Liver (tissue), 9 donors: ENCODE measurements around the gene SARM1. TPM values are rescaled to one million over a fixed set of nuclear protein-coding genes. Genes with fewer than 3 reads are reported as not detected.
A peak's percentile ranks its signal among the peaks of the same experiment; 100 is the strongest.

Source experiments
- DNase-seq: peaks from one replicate; pipeline ENCODE4 v3.0.0-alpha.2; 2017; ENCODE audit warnings: low spot score
- H3K27ac ChIP-seq, 2 donors: one replicate each; pipeline ENCODE4 v1.7.0; 2013; ENCODE audit warnings: inconsistent platforms in 2 of 2, low read length in 2 of 2, control low read depth in 1 of 2, low read depth in 1 of 2, mild to moderate bottlenecking in 1 of 2
- H3K27me3 ChIP-seq, 4 donors: one replicate each; pipeline versions ENCODE4 v1.6.1 to v1.7.0; 2013; ENCODE audit warnings: low read length in 3 of 4, inconsistent platforms in 1 of 4, mild to moderate bottlenecking in 1 of 4, moderate library complexity in 1 of 4; ENCODE audit not compliant: control insufficient read depth in 4 of 4, insufficient read depth in 4 of 4
- H3K36me3 ChIP-seq, 4 donors: one replicate each; pipeline versions ENCODE4 v1.6.1 to v1.7.0; 2013; ENCODE audit warnings: low read length in 3 of 4, mild to moderate bottlenecking in 3 of 4, low read depth in 1 of 4, moderate library complexity in 1 of 4; ENCODE audit not compliant: control insufficient read depth in 4 of 4, insufficient read depth in 3 of 4
- H3K4me1 ChIP-seq, 4 donors: one replicate each; pipeline versions ENCODE4 v1.6.1 to v1.7.0; 2013; ENCODE audit warnings: low read length in 3 of 4, mild to moderate bottlenecking in 3 of 4, moderate library complexity in 1 of 4; ENCODE audit not compliant: control insufficient read depth in 4 of 4, insufficient read depth in 4 of 4
- H3K4me3 ChIP-seq, 3 donors: one replicate each; pipeline versions ENCODE4 v1.6.1 to v1.7.0; 2013; ENCODE audit warnings: low read length in 3 of 3, control low read depth in 1 of 3, low read depth in 1 of 3, mild to moderate bottlenecking in 1 of 3
- H3K9ac ChIP-seq, 2 donors: one replicate each; pipeline ENCODE4 v1.7.0; 2013; ENCODE audit warnings: low read length in 2 of 2, mild to moderate bottlenecking in 2 of 2, moderate library complexity in 2 of 2, control low read depth in 1 of 2, low read depth in 1 of 2
- H3K9me3 ChIP-seq, 4 donors: one replicate each; pipeline versions ENCODE4 v1.6.1 to v1.7.0; 2013; ENCODE audit warnings: low read length in 3 of 4; ENCODE audit not compliant: control insufficient read depth in 4 of 4
- EGR1 ChIP-seq, 2 donors: IDR thresholded peaks; 2 replicates each; pipeline ENCODE4 v1.6.1; 2016 to 2018; ENCODE audit warnings: antibody characterized with exemption in 2 of 2, low read depth in 2 of 2
- FOXA1 ChIP-seq: IDR thresholded peaks from 2 replicates; pipeline ENCODE4 v1.6.1; 2016; ENCODE audit warnings: antibody characterized with exemption
- FOXA2 ChIP-seq: IDR thresholded peaks from 2 replicates; pipeline ENCODE4 v1.6.1; 2016; ENCODE audit warnings: antibody characterized with exemption
- GABPA ChIP-seq, 2 donors: IDR thresholded peaks in 1 of 2; conservative IDR thresholded peaks in 1 of 2; 2 replicates each; pipeline ENCODE4 v1.6.1; 2016; ENCODE audit warnings: antibody characterized with exemption in 2 of 2, mild to moderate bottlenecking in 1 of 2, moderate library complexity in 1 of 2
- HNF4A ChIP-seq, 2 donors: conservative IDR thresholded peaks; 2 replicates each; pipeline ENCODE4 v1.6.1; 2016; ENCODE audit warnings: antibody characterized with exemption in 2 of 2, mild to moderate bottlenecking in 2 of 2
- HNF4G ChIP-seq: IDR thresholded peaks from 2 replicates; pipeline ENCODE4 v1.6.1; 2016; ENCODE audit warnings: antibody characterized with exemption
- JUND ChIP-seq, 2 donors: IDR thresholded peaks; 2 replicates each; pipeline ENCODE4 v1.6.1; 2016; ENCODE audit warnings: antibody characterized with exemption in 2 of 2
- MAX ChIP-seq: IDR thresholded peaks from 2 replicates; pipeline ENCODE4 v1.6.1; 2016; ENCODE audit warnings: antibody characterized with exemption
- NR2F2 ChIP-seq: IDR thresholded peaks from 2 replicates; pipeline ENCODE4 v1.6.1; 2016; ENCODE audit warnings: antibody characterized with exemption
- RAD21 ChIP-seq, 2 donors: IDR thresholded peaks; 2 replicates each; pipeline ENCODE4 v1.6.1; 2016; ENCODE audit warnings: antibody characterized with exemption in 2 of 2, mild to moderate bottlenecking in 2 of 2
- RXRA ChIP-seq, 2 donors: IDR thresholded peaks; 2 replicates each; pipeline ENCODE4 v1.6.1; 2017 to 2018; ENCODE audit warnings: antibody characterized with exemption in 2 of 2, mild to moderate bottlenecking in 1 of 2
- SP1 ChIP-seq: IDR thresholded peaks from 2 replicates; pipeline ENCODE4 v1.6.1; 2018; ENCODE audit warnings: antibody characterized with exemption, mild to moderate bottlenecking
- TAF1 ChIP-seq: conservative IDR thresholded peaks from 2 replicates; pipeline ENCODE4 v1.6.1; 2016; ENCODE audit warnings: antibody characterized with exemption, mild to moderate bottlenecking
- YY1 ChIP-seq: IDR thresholded peaks from 2 replicates; pipeline ENCODE4 v1.6.1; 2016; ENCODE audit warnings: antibody characterized with exemption, mild to moderate bottlenecking
- ZBTB33 ChIP-seq: IDR thresholded peaks from 2 replicates; pipeline ENCODE4 v1.6.1; 2016; ENCODE audit warnings: antibody characterized with exemption
- WGBS: extraction: QIAGEN DNeasy Blood & Tissue Kit; methylation state at CpG from one replicate; pipeline ENCODE4 v1.1.7; 2013; 5-methylcytosine and 5-hydroxymethylcytosine counted together
- polyA plus RNA-seq, 2 donors: library from polyadenylated mRNA; stranded (reverse) in 1 of 2; unstranded in 1 of 2; fragments of 200-250 nt in 1 of 2; fragments of >200 nt in 1 of 2; fragmentation: Nextera tagmentation in 1 of 2; extraction: Ambion mirVana in 1 of 2; gene quantifications; one replicate each; pipeline versions ENCODE4 v1.2.1 to v1.2.3, GENCODE V29; 2013 to 2015
- total RNA-seq, 2 donors: library from RNA; depleted of rRNA; stranded (reverse); fragments of >200 nt; gene quantifications; one replicate each; pipeline ENCODE4 v1.2.3, GENCODE V29; 2014
- TF ChIP-seq, protein P1 (sequence below): IDR thresholded peaks from 2 replicates; pipeline ENCODE4 v1.6.1; 2016; ENCODE audit warnings: antibody characterized with exemption, mild to moderate bottlenecking
- TF ChIP-seq, protein P2 (sequence below): IDR thresholded peaks from 2 replicates; pipeline ENCODE4 v1.6.1; 2016; ENCODE audit warnings: antibody characterized with exemption
- TF ChIP-seq, protein P3 (sequence below): fragments of 150-350 bp; IDR thresholded peaks from 2 replicates; pipeline ENCODE4 v1.5.1; 2017; ENCODE audit warnings: improper control_type of control experiment, low read depth, low read length; ENCODE audit not compliant: missing input control
- donor health status: healthy.
- donor health status: healthy.
- donor health status: healthy.
- donor health status: healthy.
- donor health status: healthy.

The SARM1 gene
- total and polyA plus RNA-seq, 4 donors: 2.4 to 5.4 (median 5.1) TPM

- H3K4me1 ChIP-seq: peaks cover 8 to 49% (median 34%) of the 10 kb centered on the region in 4 donors
- DNase-seq: no peak
- H3K36me3 ChIP-seq: peaks cover 1 to 31% (median 26%) of the 10 kb centered on the region in 4 donors
- H3K9ac ChIP-seq: peak overlapping the region in 1 of 2 donors; percentile 6
- TF ChIP-seq, protein P1, sequence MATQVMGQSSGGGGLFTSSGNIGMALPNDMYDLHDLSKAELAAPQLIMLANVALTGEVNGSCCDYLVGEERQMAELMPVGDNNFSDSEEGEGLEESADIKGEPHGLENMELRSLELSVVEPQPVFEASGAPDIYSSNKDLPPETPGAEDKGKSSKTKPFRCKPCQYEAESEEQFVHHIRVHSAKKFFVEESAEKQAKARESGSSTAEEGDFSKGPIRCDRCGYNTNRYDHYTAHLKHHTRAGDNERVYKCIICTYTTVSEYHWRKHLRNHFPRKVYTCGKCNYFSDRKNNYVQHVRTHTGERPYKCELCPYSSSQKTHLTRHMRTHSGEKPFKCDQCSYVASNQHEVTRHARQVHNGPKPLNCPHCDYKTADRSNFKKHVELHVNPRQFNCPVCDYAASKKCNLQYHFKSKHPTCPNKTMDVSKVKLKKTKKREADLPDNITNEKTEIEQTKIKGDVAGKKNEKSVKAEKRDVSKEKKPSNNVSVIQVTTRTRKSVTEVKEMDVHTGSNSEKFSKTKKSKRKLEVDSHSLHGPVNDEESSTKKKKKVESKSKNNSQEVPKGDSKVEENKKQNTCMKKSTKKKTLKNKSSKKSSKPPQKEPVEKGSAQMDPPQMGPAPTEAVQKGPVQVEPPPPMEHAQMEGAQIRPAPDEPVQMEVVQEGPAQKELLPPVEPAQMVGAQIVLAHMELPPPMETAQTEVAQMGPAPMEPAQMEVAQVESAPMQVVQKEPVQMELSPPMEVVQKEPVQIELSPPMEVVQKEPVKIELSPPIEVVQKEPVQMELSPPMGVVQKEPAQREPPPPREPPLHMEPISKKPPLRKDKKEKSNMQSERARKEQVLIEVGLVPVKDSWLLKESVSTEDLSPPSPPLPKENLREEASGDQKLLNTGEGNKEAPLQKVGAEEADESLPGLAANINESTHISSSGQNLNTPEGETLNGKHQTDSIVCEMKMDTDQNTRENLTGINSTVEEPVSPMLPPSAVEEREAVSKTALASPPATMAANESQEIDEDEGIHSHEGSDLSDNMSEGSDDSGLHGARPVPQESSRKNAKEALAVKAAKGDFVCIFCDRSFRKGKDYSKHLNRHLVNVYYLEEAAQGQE: no peak
- no peak for TF ChIP-seq FOXA2
- H3K27ac ChIP-seq: peak overlapping the region; percentile 33 to 64
- WGBS: 69% methylated on average over 5 of the region's 5 CpGs
- H3K4me3 ChIP-seq: peak overlapping the region in 2 of 3 donors; percentile 72 to 80
- no peaks in the 10 kb centered on the region for H3K27me3 ChIP-seq
- no peaks in the 10 kb centered on the region for H3K9me3 ChIP-seq
Measured at GRCh38 chr17:28404461-28404811, 32.9 kb downstream of the SARM1 start.

DNA sequence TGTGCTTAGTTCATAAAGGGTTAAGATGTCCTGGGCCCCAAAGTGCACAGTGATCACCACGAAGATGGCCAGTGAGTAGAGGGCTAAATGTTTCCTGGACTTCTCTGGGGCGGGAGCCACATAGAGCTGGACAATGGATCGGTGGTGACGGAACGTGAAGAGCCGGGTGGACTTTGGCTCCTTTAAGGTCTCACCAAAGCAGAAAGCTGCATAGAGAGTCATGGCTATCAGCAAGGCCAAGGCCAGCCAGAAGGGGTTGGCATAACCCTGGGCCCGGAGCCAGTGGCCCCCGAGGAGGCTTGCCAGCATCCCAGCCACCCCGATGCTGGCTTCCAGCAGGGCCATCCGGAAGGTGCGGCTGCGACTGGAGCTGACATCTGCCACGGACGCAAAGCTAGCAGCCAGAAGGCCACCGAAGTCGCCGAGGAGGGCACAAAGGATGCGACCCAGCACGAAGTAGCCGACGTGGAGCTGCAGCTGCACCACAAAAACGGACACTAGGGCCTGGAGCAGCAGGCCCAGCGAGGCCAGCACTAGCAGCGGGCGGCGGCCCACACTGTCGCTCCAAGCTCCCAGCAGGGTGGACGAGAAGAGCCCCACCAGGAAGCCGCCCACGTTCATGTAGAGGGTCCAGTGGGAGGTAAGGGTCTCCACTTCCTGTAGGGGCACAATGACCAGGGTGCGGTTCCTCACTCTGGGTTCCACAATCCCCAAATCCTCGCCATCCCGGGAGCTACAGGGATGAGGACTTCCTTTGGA is 33.5 kb downstream of the SARM1 start:
- peak overlapping the region; percentile 33 to 64 for H3K27ac ChIP-seq
- TF ChIP-seq TAF1: no peak
- TF ChIP-seq, protein P1: peak; percentile 75
- TF ChIP-seq JUND (IDR thresholded peaks at IDR 0.05): peak in 1 of 2 donors; percentile 55
- peak; percentile 87 for TF ChIP-seq SP1
- TF ChIP-seq HNF4A (conservative IDR thresholded peaks at IDR 0.05): peak; percentile 94 to 95
- peak; percentile 20 to 45 for TF ChIP-seq RAD21 (IDR thresholded peaks at IDR 0.05)
- TF ChIP-seq GABPA (IDR thresholded peaks at IDR 0.05 in 1 of 2, conservative IDR thresholded peaks at IDR 0.05 in 1 of 2): peak in 1 of 2 donors; percentile 65
- TF ChIP-seq, protein P2, sequence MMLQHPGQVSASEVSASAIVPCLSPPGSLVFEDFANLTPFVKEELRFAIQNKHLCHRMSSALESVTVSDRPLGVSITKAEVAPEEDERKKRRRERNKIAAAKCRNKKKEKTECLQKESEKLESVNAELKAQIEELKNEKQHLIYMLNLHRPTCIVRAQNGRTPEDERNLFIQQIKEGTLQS: no peak
- TF ChIP-seq YY1: peak; percentile 66
- TF ChIP-seq, protein P3, sequence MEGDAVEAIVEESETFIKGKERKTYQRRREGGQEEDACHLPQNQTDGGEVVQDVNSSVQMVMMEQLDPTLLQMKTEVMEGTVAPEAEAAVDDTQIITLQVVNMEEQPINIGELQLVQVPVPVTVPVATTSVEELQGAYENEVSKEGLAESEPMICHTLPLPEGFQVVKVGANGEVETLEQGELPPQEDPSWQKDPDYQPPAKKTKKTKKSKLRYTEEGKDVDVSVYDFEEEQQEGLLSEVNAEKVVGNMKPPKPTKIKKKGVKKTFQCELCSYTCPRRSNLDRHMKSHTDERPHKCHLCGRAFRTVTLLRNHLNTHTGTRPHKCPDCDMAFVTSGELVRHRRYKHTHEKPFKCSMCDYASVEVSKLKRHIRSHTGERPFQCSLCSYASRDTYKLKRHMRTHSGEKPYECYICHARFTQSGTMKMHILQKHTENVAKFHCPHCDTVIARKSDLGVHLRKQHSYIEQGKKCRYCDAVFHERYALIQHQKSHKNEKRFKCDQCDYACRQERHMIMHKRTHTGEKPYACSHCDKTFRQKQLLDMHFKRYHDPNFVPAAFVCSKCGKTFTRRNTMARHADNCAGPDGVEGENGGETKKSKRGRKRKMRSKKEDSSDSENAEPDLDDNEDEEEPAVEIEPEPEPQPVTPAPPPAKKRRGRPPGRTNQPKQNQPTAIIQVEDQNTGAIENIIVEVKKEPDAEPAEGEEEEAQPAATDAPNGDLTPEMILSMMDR: no peak
- no peak for TF ChIP-seq FOXA1
- TF ChIP-seq ZBTB33: peak; percentile 65
- TF ChIP-seq RXRA (IDR thresholded peaks at IDR 0.05): peak; percentile 82 to 86
- TF ChIP-seq EGR1 (IDR thresholded peaks at IDR 0.05; ENCODE audit: low read depth in 2 of 2): peak in 1 of 2 donors; percentile 33
- peak; percentile 89 for TF ChIP-seq HNF4G
- peak; percentile 85 for TF ChIP-seq NR2F2
- TF ChIP-seq MAX: peak; percentile 70
- no peaks in the 10 kb centered on the region for H3K9me3 ChIP-seq
- H3K27me3 ChIP-seq: no peaks in the 10 kb centered on the region
- peak overlapping the region in 1 of 2 donors; percentile 6 for H3K9ac ChIP-seq
- H3K4me1 ChIP-seq: peaks cover 8 to 45% (median 31%) of the 10 kb centered on the region in 4 donors
- peak overlapping the region; percentile 72 to 84 (median 80) for H3K4me3 ChIP-seq
- no peak for DNase-seq
- H3K36me3 ChIP-seq: peaks cover under 1 to 29% (median 23%) of the 10 kb centered on the region in 4 donors
- 23% methylated on average over 33 of the region's 33 CpGs for WGBS
